LNCaP clone FGC (cell line): ENCODE measurements around the gene PSMG1.

Experiments
- DNase-seq: peaks from one replicate; pipeline ENCODE4 v3.0.0-alpha.2; 2011; ENCODE audit warnings: low read depth
- H3K4me3 ChIP-seq: 2 replicates; pipeline ENCODE4 v1.5.1; 2011; ENCODE audit warnings: mild to moderate bottlenecking, low read depth, low read length, control low read depth
- CTCF ChIP-seq: IDR thresholded peaks from 2 replicates; pipeline ENCODE4 v1.5.1; 2012; ENCODE audit warnings: mild to moderate bottlenecking; ENCODE audit not compliant: control insufficient read depth, insufficient read depth; ENCODE audit errors: extremely low read depth

PSMG1 gene

GRCh38 chr21:39204134-39204533, 20.9 kb upstream of the PSMG1 start:
- no peak overlapping the region for H3K4me3 ChIP-seq
- no peak for DNase-seq
- no peak for TF ChIP-seq CTCF

GRCh38 chr21:39198800-39199199, 15.5 kb upstream of the PSMG1 start:
- TF ChIP-seq CTCF: no peak
- no peak overlapping the region for H3K4me3 ChIP-seq
- DNase-seq: no peak

- TF ChIP-seq CTCF: no peak
- no peak overlapping the region for H3K4me3 ChIP-seq
- DNase-seq: peak; percentile 47
Measured at GRCh38 chr21:39197448-39198233, 14.4 kb upstream of the PSMG1 start.

GRCh38 chr21:39196838-39197237, 13.6 kb upstream of the PSMG1 start:
- H3K4me3 ChIP-seq: no peak overlapping the region
- TF ChIP-seq CTCF: no peak
- no peak for DNase-seq

GRCh38 chr21:39196310-39196709, 13.1 kb upstream of the PSMG1 start:
- no peak for DNase-seq
- no peak for TF ChIP-seq CTCF
- no peak overlapping the region for H3K4me3 ChIP-seq

GRCh38 chr21:39193380-39193779, 10.1 kb upstream of the PSMG1 start:
- no peak for TF ChIP-seq CTCF
- DNase-seq: no peak
- H3K4me3 ChIP-seq: no peak overlapping the region
